Right kidney (tissue), 1 donor: ENCODE measurements around the gene PGLYRP4.

Experiments used
- DNase-seq: peaks from one replicate; pipeline ENCODE4 v3.0.0-alpha.2; 2016

Gene PGLYRP4

DNA sequence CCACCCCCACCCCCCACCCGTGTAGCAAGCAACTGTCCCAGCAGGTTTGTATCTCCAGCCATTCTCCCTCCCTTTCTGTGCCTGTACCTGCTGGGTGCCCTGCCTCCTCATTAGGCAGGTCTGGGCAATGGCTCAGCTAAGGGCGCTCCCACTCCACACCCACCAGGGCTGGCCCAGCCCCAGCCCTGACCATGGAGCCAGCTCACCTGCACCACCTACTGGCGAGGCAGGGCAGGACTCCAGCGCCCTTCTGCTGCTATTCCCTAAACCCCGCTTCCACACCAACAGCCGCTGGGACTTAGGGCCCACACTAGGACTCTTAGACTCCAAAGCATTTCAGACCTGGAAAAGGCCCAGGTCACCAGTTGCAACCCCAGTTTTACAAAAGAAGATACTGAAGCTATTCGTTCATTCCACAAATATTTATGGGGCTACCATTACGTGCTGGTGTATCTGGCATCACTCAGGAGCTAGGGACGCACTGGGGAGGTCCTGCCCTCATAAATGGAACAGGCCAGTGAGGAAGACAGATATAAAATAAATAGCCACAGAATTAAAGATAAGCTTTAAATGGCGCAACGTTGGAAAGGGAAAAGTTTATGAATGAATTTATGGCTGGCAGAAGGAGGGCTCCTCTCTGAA lies 59.9 kb downstream of the PGLYRP4 start:
- no peak for DNase-seq
